Activated CD8-positive, alpha-beta memory T cell treated with anti-CD3 and anti-CD28 coated beads, Interleukin-2, amount 50 U/mL, for 1 hour (primary cell): Measurements from ENCODE around the gene C12orf54.
"Not testable (repeated sequence)": the region's sequence is repeated elsewhere in the genome, so short reads cannot be mapped to it uniquely, and the experiment has no call there.

Experiments
- DNase-seq: peaks from one replicate; pipeline ENCODE4 v3.0.0-alpha.2; 2020; ENCODE audit errors: extremely low read depth

The C12orf54 gene

GRCh38 chr12:48482198-48482597, at the start of gene C12orf54:
TSS of gene C12orf54 (plus strand) at chr12:48482498. CDS start at chr12:48483297, 799 bp downstream.
- DNase-seq = no peak

DNA sequence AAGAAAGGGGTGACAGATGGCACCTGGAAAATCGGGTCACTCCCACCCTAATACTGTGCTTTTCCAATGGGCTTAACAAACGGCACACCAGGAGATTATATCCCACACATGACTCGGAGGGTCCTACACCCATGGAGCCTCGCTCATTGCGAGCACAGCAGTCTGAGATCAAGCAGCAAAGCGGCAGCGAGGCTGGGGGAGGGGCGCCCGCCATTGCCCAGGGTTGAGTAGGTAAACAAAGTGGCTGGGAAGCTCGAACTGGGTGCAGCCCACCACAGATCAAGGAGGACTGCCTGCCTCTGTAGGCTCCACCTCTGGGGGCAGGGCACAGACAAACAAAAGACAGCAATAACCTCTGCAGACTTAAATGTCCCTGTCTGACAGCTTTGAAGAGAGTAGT, 48.3 kb upstream of the C12orf54 start:
- not testable (repeated sequence) for DNase-seq

DNA sequence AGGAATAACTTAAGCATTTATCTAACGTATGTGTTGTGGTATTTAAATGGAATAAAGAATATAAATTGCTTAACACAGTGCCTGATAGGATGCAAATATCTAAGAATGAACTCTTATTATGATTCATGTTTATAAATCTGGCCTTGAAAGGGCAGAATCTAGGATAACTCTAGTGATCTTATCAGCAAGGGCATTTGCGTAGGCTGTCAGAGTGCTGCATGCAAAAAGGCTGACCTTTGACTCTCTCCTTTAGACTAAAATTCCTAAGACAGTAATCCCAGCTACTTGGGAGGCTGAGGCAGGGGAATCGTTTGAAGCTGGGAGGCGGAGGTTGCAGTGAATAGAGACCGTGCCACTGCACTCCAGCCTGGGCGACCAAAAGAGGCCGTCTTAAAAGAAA, 41.2 kb upstream of the C12orf54 start:
- no peak for DNase-seq

- DNase-seq = no peak
Measured at GRCh38 chr12:48442179-48442847, 40.0 kb upstream of the C12orf54 start.

- no peak for DNase-seq
Measured at GRCh38 chr12:48445538-48445937, 36.8 kb upstream of the C12orf54 start.

- DNase-seq = no peak
Measured at GRCh38 chr12:48446161-48446776, 36.0 kb upstream of the C12orf54 start.

- no peak for DNase-seq
Measured at GRCh38 chr12:48447755-48448154, 34.5 kb upstream of the C12orf54 start.

DNA sequence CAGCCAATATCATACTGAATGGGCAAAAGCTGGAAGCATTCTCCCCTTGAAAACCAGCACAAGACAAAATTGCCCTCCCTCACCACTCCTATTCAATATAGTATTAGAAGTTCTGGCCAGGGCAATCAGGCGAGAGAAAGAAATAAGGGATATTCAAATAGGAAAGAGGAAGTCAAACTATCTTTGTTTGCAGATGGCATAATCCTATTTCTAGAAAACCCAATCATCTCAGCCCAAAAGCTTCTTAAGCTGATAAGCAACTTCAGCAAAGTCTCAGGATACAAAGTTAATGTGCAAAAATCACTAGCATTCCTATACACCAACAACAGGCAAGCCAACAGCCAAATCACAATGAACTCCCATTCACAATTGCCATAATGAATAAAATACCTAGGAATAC, 30.9 kb upstream of the C12orf54 start:
- no peak for DNase-seq

DNA sequence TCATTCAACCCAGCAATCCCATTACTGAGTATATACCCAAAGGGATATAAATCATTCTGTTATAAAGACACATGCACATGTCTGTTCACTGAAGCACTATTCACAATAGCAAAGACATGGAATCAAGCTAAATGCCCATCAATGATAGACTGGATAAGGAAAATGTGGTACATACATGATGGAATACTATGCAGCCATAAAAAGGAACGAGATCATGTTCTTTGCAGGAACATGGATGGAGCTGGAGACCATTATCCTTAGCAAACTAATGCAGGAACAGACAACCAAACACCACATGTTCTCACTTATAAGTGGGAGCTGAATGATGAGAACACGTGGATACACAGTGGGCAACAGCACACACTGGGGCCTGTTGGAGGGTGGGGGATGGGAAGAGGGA, 29.3 kb upstream of the C12orf54 start:
- DNase-seq = not testable (repeated sequence)

GRCh38 chr12:48454667-48455066, 27.6 kb upstream of the C12orf54 start:
- no peak for DNase-seq

DNA sequence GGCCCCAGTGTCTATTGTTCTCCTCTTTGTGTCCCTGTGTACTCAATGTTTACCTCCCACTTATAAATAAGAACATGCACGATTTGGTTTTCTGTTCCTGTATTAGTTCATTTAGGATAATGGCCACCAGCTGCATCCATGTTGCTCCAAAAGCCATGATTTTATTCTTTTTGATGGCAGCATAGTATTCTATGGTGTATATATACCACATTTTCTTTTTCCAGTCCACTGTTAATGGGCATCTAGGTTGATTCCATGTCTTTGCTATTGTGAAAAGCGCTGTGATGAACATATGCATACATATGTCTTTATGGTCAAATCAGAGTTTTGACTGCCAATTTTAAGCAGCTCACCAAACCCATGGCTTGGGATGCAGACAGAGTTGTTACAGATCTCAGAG, 27.2 kb upstream of the C12orf54 start:
- DNase-seq = no peak

DNA sequence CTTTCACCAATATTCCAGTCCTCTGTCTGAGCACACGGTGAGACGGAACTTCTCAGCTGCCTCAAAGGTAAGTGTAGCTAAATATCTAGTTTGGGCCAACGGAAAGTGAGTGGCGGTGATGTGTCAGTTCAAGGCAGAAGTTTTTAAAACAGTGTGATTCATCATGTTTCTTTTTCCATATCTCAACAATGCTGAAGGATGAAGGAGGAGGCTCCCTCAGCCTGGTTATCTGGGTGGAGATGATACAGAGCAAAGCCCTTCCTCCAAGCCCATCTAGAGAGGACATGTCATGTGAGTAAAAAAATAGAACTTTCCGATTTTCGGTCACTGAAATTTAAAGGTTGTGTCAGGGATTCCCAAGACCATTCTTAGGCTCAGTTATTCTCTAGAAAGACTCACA, 23.0 kb upstream of the C12orf54 start:
- DNase-seq = no peak

GRCh38 chr12:48469027-48469426, 13.3 kb upstream of the C12orf54 start:
- DNase-seq = not testable (repeated sequence)

DNA sequence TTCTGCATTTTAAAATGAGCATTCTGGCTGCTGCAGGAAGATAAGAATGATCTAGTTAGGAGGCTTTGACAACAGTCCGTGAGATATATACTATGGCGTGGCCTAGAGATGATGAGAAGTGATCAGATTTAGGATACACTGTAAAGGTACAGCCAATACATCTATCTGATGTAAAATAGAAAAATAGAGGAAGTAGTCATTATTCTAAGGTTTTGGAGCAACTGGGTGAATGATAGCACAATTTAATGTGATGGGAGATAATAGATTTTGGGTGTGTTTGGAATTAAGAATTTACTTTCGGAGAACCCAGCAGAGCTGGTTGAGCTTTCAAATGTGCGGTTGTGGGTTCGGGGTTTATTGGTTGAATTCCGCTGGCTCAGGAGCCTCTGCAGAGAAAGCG, 10.0 kb upstream of the C12orf54 start, which contains the start of gene ANP32D:
TSS of gene ANP32D (plus strand) at position 301 of the 400 bp plus-strand sequence. CDS start 106 bp downstream, outside the sequence.
- DNase-seq = no peak

GRCh38 chr12:48473061-48473460, 9.2 kb upstream of the C12orf54 start:
- no peak for DNase-seq

DNA sequence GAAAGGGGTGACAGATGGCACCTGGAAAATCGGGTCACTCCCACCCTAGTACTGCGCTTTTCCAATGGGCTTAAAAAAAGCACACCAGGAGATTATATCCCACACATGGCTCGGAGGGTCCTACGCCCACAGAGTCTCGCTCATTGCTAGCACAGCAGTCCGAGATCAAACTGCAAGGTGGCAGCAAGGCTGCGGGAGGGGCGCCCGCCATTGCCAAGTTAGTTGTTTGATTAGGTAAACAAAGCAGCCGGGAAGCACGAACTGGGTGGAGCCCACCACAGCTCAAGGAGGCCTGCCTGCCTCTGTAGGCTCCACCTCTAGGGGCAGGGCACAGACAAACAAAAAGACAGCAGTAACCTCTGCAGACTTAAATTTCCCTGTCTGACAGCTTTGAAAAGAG, 7.8 kb upstream of the C12orf54 start:
- DNase-seq = not testable (repeated sequence)

- no peak for DNase-seq
Measured at GRCh38 chr12:48482930-48483329, 632 bp downstream of the C12orf54 start.

GRCh38 chr12:48486261-48486660, 4.0 kb downstream of the C12orf54 start:
- no peak for DNase-seq

DNA sequence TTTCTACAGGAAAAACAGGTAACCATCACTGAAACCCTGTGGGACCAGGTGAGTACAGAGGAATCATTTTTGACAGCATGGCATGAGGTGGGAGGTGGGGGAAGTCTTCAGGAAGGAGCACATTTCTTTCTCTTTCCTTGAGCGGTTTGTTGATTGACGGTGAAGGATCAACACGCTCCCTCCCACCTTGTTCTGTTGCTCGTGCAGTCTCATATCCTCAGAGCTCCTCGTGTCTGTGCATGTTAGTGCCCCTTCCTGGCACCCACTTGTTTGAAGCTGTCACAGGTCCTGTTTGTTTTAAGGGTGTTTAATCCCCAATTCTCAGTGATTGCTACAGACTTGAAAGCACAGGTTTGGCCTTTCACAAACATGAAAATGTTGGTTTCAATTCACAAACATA, 4.4 kb downstream of the C12orf54 start:
- no peak for DNase-seq

- DNase-seq = no peak
Measured at GRCh38 chr12:48489012-48489411, 6.7 kb downstream of the C12orf54 start.

GRCh38 chr12:48489456-48489855, 7.2 kb downstream of the C12orf54 start:
- not testable (repeated sequence) for DNase-seq

DNA sequence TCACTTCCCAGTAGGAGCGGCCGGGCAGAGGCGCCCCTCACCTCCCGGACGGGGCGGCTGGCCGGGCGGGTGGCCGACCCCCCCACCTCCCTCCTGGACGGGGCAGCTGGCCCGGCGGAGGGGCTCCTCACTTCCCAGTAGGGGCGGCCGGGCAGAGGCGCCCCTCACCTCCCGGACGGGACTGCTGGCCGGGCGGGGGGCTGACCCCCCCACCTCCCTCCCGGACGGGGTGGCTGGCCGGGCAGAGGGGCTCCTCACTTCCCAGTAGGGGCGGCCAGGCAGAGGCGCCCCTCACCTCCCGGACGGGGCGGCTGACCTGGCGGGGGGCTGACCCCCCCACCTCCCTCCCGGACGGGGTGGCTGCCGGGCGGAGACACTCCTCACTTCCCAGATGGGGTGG, 18.0 kb downstream of the C12orf54 start:
- not testable (repeated sequence) for DNase-seq

DNA sequence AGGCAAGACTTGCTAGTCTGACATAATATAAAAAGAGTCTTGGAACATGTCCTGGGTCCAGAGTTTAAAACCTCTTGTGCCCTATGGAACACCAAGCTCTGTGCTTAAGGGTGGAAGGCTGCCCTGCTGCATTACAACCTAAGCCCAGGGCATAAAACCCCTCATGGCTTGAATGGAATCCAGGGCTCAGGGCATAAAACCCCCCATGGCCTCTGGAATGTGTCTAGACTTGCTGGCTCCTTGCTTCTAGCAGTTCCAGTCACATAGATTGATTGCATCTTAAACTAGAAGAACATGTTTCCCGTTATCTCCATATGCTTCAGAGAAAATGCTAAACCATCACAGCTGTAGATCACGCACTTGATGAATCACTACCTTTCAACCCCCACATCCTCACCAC, 24.5 kb downstream of the C12orf54 start:
- not testable (repeated sequence) for DNase-seq
